ENCODE data around the gene PRRG3.

GRCh38 chrX:151679798-151680402 lies 15.4 kb upstream of the PRRG3 start:
- TF ChIP-seq CTCF (IDR thresholded peaks at IDR 0.05) (no peak), EP300 (IDR thresholded peaks at IDR 0.05) (no peak), POLR2A (IDR thresholded peaks at IDR 0.05) (no peak)

All from ovary (tissue), 3 donors.